GM23338 (cell line): ENCODE results near the gene EHD4.

ENCODE experiments used
- CREB1 ChIP-seq: fragments of 250-450 bp; sonication (Bioruptor Pico); IDR thresholded peaks from 2 replicates; pipeline ENCODE4 v1.5.0; 2020; ENCODE audit warnings: low read depth, mild to moderate bottlenecking, moderate library complexity
- CTCF ChIP-seq, 2 experiments: fragments of 200-600 bp in 1 of 2; sonication (generic) in 1 of 2; conservative IDR thresholded peaks; 2 replicates each; pipeline versions ENCODE4 v1.5.1 to v1.6.1; 2016 to 2017; ENCODE audit warnings: antibody characterized with exemption in 2 of 2, low read depth in 2 of 2, mild to moderate bottlenecking in 2 of 2, moderate library complexity in 1 of 2
- ETS1 ChIP-seq: IDR thresholded peaks from 2 replicates; pipeline ENCODE4 v1.6.1; 2016; ENCODE audit warnings: antibody characterized with exemption
- EZH2 ChIP-seq: fragments of 200-600 bp; sonication (generic); IDR thresholded peaks from one replicate; pipeline ENCODE4 v1.8.0; 2017; ENCODE audit warnings: antibody characterized with exemption, mild to moderate bottlenecking, low read depth; ENCODE audit not compliant: unreplicated experiment
- EZH2phosphoT487 ChIP-seq: fragments of 200-600 bp; sonication (generic); IDR thresholded peaks from one replicate; pipeline ENCODE4 v1.8.1; 2018; ENCODE audit warnings: antibody characterized with exemption; ENCODE audit not compliant: unreplicated experiment
- JUNB ChIP-seq: IDR thresholded peaks from one replicate; pipeline ENCODE4 v1.6.1; 2016; ENCODE audit warnings: antibody characterized with exemption; ENCODE audit not compliant: unreplicated experiment
- NANOG ChIP-seq: IDR thresholded peaks from 2 replicates; pipeline ENCODE4 v1.6.1; 2016; ENCODE audit warnings: antibody characterized with exemption, borderline replicate concordance
- POLR2AphosphoS5 ChIP-seq: IDR thresholded peaks from 2 replicates; pipeline ENCODE4 v1.6.1; 2016; ENCODE audit warnings: antibody characterized with exemption, low read depth
- REST ChIP-seq: IDR thresholded peaks from one replicate; pipeline ENCODE4 v1.6.1; 2018; ENCODE audit warnings: antibody characterized with exemption; ENCODE audit not compliant: unreplicated experiment
- STAT1 ChIP-seq: IDR thresholded peaks from one replicate; pipeline ENCODE4 v1.6.1; 2016; ENCODE audit warnings: antibody characterized with exemption; ENCODE audit not compliant: unreplicated experiment
- ZNF114 ChIP-seq: fragments of 250-450 bp; sonication (Bioruptor Pico); IDR thresholded peaks from 2 replicates; pipeline ENCODE4 v1.5.0; 2020; ENCODE audit warnings: mild to moderate bottlenecking, moderate library complexity
- ZNF331 ChIP-seq: fragments of 250-450 bp; sonication (Bioruptor Pico); IDR thresholded peaks from 2 replicates; pipeline ENCODE4 v1.5.0; 2020; ENCODE audit warnings: low read depth, mild to moderate bottlenecking, moderate library complexity
- ZNF462 ChIP-seq: fragments of 250-450 bp; sonication (Bioruptor Pico); IDR thresholded peaks from 2 replicates; pipeline ENCODE4 v1.5.0; 2020; ENCODE audit warnings: mild to moderate bottlenecking, moderate library complexity

GRCh38 chr15:41945221-41945620 is 27.1 kb downstream of the EHD4 start:
- no peak for TF ChIP-seq CTCF (conservative IDR thresholded peaks at IDR 0.05; ENCODE audit: low read depth in 2 of 2)
- TF ChIP-seq EZH2: no peak
- TF ChIP-seq POLR2AphosphoS5: no peak
- no peak for TF ChIP-seq STAT1
- no peak for TF ChIP-seq EZH2phosphoT487
- TF ChIP-seq NANOG: no peak
- no peak for TF ChIP-seq REST
- no peak for TF ChIP-seq ZNF114 (CRISPR knock-in tag)
- TF ChIP-seq CREB1 (CRISPR knock-in tag): no peak
- no peak for TF ChIP-seq JUNB
- TF ChIP-seq ZNF331 (CRISPR knock-in tag): no peak
- TF ChIP-seq ETS1: no peak
- no peak for TF ChIP-seq ZNF462
